ENCODE results near the gene ALK. TPM values are rescaled to one million over a fixed set of nuclear protein-coding genes. Genes with fewer than 3 reads are reported as not detected.

Gene ALK
- total RNA-seq, 4 donors from 2014 or later = 0.88 to 1.3 (median 1.3) TPM; not detected in 1

GRCh38 chr2:29703336-29703735 is 218.1 kb downstream of the ALK start:
- no peaks in the 10 kb centered on the region for H3K9me3 ChIP-seq
- H3K27me3 ChIP-seq = no peaks in the 10 kb centered on the region
- TF ChIP-seq CTCF (IDR thresholded peaks at IDR 0.05) (no peak), POLR2A (IDR thresholded peaks at IDR 0.05) (no peak)
- DNase-seq = no peak
- H3K4me1 ChIP-seq = no peaks in the 10 kb centered on the region
- no peaks in the 10 kb centered on the region for H3K36me3 ChIP-seq
- H3K27ac ChIP-seq = no peak overlapping the region
- no peak overlapping the region for H3K4me3 ChIP-seq

GRCh38 chr2:29702276-29702675 is 219.1 kb downstream of the ALK start:
- Histone ChIP-seq H3K27me3 (no peaks in the 10 kb centered on the region), H3K36me3 (no peaks in the 10 kb centered on the region), H3K4me1 (no peaks in the 10 kb centered on the region), H3K9me3 (no peaks in the 10 kb centered on the region), H3K4me3 (no peak overlapping the region), H3K27ac (no peak overlapping the region)
- no peak for TF ChIP-seq POLR2A (IDR thresholded peaks at IDR 0.05)
- TF ChIP-seq CTCF (IDR thresholded peaks at IDR 0.05) = no peak
- DNase-seq = no peak

GRCh38 chr2:29700560-29700959 is 220.8 kb downstream of the ALK start:
- no peaks in the 10 kb centered on the region for H3K4me1 ChIP-seq
- H3K4me3 ChIP-seq = no peak overlapping the region
- no peaks in the 10 kb centered on the region for H3K9me3 ChIP-seq
- no peaks in the 10 kb centered on the region for H3K27me3 ChIP-seq
- DNase-seq = no peak
- no peak for TF ChIP-seq CTCF (IDR thresholded peaks at IDR 0.05)
- TF ChIP-seq POLR2A (IDR thresholded peaks at IDR 0.05) = no peak
- no peaks in the 10 kb centered on the region for H3K36me3 ChIP-seq
- H3K27ac ChIP-seq = no peak overlapping the region

- Histone ChIP-seq H3K27ac (no peak overlapping the region), H3K27me3 (no peaks in the 10 kb centered on the region), H3K36me3 (no peaks in the 10 kb centered on the region), H3K9me3 (no peaks in the 10 kb centered on the region), H3K4me1 (no peaks in the 10 kb centered on the region), H3K4me3 (no peak overlapping the region)
- no peak for DNase-seq
- TF ChIP-seq CTCF (IDR thresholded peaks at IDR 0.05) (no peak), POLR2A (IDR thresholded peaks at IDR 0.05) (no peak)
Measured at GRCh38 chr2:29699045-29699444, 222.3 kb downstream of the ALK start.

- no peaks in the 10 kb centered on the region for H3K9me3 ChIP-seq
- H3K36me3 ChIP-seq = no peaks in the 10 kb centered on the region
- no peaks in the 10 kb centered on the region for H3K27me3 ChIP-seq
- H3K4me3 ChIP-seq = no peak overlapping the region
- TF ChIP-seq POLR2A (IDR thresholded peaks at IDR 0.05) = no peak
- no peak for TF ChIP-seq CTCF (IDR thresholded peaks at IDR 0.05)
- H3K4me1 ChIP-seq = no peaks in the 10 kb centered on the region
- H3K27ac ChIP-seq = no peak overlapping the region
- DNase-seq = no peak
Measured at GRCh38 chr2:29698216-29698615, 223.2 kb downstream of the ALK start.

- Histone ChIP-seq H3K36me3 (no peaks in the 10 kb centered on the region), H3K27ac (no peak overlapping the region), H3K4me3 (no peak overlapping the region), H3K27me3 (no peaks in the 10 kb centered on the region), H3K9me3 (no peaks in the 10 kb centered on the region), H3K4me1 (no peaks in the 10 kb centered on the region)
- DNase-seq = no peak
- TF ChIP-seq CTCF (IDR thresholded peaks at IDR 0.05) = no peak
- TF ChIP-seq POLR2A (IDR thresholded peaks at IDR 0.05) = no peak
Measured at GRCh38 chr2:29697715-29698114, 223.7 kb downstream of the ALK start.

Measured in Peyer's patch (tissue), 4 donors.